ENCODE results near the gene UCHL5. TPM values are rescaled to one million over a fixed set of nuclear protein-coding genes. Genes with fewer than 3 reads are reported as not detected.

The UCHL5 gene
- total RNA-seq, 1 donor from 2014 or later = 28.5 TPM

DNA sequence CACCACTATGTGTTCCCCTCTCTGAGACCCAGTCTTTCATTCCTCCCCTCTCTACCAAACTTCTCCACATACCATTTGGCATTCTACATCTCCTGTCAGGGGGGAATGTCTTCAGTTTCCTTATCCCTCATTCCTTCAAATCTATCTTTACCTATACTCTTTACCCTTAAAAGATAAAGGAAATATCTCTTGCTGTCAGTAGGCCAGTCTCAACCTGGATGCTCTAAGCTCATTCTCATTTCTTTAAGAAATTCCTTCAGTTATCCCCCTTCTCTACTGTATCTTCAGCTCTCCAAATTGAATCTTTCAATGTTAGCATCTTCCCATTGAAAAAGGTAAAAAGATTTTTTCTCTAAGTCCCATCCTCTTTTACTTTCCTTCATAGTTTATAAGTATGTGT lies 6.8 kb upstream of the UCHL5 start:
- TF ChIP-seq, protein P1, sequence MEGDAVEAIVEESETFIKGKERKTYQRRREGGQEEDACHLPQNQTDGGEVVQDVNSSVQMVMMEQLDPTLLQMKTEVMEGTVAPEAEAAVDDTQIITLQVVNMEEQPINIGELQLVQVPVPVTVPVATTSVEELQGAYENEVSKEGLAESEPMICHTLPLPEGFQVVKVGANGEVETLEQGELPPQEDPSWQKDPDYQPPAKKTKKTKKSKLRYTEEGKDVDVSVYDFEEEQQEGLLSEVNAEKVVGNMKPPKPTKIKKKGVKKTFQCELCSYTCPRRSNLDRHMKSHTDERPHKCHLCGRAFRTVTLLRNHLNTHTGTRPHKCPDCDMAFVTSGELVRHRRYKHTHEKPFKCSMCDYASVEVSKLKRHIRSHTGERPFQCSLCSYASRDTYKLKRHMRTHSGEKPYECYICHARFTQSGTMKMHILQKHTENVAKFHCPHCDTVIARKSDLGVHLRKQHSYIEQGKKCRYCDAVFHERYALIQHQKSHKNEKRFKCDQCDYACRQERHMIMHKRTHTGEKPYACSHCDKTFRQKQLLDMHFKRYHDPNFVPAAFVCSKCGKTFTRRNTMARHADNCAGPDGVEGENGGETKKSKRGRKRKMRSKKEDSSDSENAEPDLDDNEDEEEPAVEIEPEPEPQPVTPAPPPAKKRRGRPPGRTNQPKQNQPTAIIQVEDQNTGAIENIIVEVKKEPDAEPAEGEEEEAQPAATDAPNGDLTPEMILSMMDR (IDR thresholded peaks at IDR 0.05; ENCODE audit: unreplicated experiment) = no peak
- H3K27me3 Mint-ChIP-seq = no peaks in the 10 kb centered on the region
- no peak overlapping the region for H3K4me3 Mint-ChIP-seq (ENCODE audit: low read depth)
- H3K4me1 Mint-ChIP-seq (ENCODE audit: low read depth) = peaks cover 4% of the 10 kb centered on the region
- no peak for DNase-seq (ENCODE audit: low spot score, unreplicated experiment)
- no peaks in the 10 kb centered on the region for H3K9me3 Mint-ChIP-seq (ENCODE audit: low read depth)
- H3K36me3 Mint-ChIP-seq (ENCODE audit: insufficient read depth) = peaks cover 5% of the 10 kb centered on the region
- H3K27ac Mint-ChIP-seq = no peak overlapping the region

DNA sequence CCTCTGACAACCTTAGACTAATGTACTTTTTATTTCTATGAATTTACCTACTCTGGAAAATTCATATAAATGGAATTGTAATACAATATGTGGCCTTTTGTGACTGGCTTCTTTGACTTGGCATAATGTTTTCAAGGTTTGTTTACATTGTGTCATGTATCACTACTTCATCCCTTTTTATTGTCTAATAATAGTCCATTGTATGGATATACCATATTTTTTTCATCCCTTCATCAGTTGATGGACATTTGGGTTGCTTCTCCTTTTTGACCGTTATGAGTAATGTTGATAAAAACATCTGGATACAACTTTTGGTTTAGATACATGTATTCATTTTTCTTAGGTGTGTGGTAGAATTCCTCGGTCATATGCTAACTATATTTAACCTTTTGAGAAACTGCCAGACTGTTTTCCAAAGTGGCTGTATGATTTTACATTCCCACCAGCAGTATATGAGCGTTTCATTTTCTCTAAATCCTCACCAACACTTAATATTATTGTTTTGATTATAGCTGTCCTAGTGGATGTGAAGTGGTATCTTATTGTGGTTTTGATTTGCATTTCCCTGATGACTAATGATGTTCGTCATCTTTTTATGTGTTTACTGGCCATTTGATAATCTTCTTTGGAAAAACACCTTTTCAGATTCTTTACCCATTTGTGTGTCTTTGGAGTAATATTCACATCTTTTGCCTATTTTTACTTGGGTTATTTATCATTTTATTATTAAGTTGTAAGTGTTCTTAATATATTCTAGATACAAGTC lies 3.7 kb upstream of the UCHL5 start:
- Mint-ChIP-seq H3K4me1 (ENCODE audit: low read depth) (peaks cover 17% of the 10 kb centered on the region), H3K27ac (no peak overlapping the region), H3K9me3 (ENCODE audit: low read depth) (no peaks in the 10 kb centered on the region), H3K27me3 (no peaks in the 10 kb centered on the region), H3K4me3 (ENCODE audit: low read depth) (no peak overlapping the region), H3K36me3 (ENCODE audit: insufficient read depth) (peaks cover 5% of the 10 kb centered on the region)
- no peak for DNase-seq (ENCODE audit: low spot score, unreplicated experiment)
- TF ChIP-seq, protein P1 (IDR thresholded peaks at IDR 0.05; ENCODE audit: unreplicated experiment) = no peak

GRCh38 chr1:193060938-193061337 lies 1.8 kb upstream of the UCHL5 start:
- peak overlapping the region; percentile 99 for H3K4me3 Mint-ChIP-seq (ENCODE audit: low read depth)

GRCh38 chr1:193060406-193060805 lies 1.2 kb upstream of the UCHL5 start:
- Mint-ChIP-seq H3K4me3 (ENCODE audit: low read depth) (peak overlapping the region; percentile 99), H3K36me3 (ENCODE audit: insufficient read depth) (peaks cover 5% of the 10 kb centered on the region), H3K9me3 (ENCODE audit: low read depth) (no peaks in the 10 kb centered on the region)

More at GRCh38 chr1:193060938-193061337, 1.8 kb upstream of the UCHL5 start:
- Mint-ChIP-seq H3K36me3 (ENCODE audit: insufficient read depth) (peaks cover 5% of the 10 kb centered on the region), H3K27me3 (no peaks in the 10 kb centered on the region), H3K4me1 (ENCODE audit: low read depth) (peaks cover 22% of the 10 kb centered on the region), H3K27ac (peak overlapping the region; percentile 71), H3K9me3 (ENCODE audit: low read depth) (no peaks in the 10 kb centered on the region)
- TF ChIP-seq, protein P1 (IDR thresholded peaks at IDR 0.05; ENCODE audit: unreplicated experiment) = no peak
- no peak for DNase-seq (ENCODE audit: low spot score, unreplicated experiment)

DNA sequence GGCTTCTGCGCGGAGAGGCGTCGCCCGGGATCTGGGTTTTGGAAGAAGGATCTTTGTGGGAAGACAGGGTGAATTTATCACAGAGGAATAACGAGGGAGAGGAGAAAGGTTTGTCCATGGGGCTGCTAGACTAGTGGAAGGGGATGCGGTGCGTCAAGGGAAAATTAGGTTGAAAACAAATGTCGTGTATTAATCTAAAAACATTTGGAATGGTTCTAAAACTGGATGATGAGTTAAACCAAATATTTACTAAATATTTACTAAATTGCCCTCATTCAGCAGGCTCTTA lies 899 bp upstream of the UCHL5 start:
- Mint-ChIP-seq H3K36me3 (ENCODE audit: insufficient read depth) (peaks cover 5% of the 10 kb centered on the region), H3K4me3 (ENCODE audit: low read depth) (peak overlapping the region; percentile 99), H3K27ac (peak overlapping the region; percentile 98), H3K9me3 (ENCODE audit: low read depth) (no peaks in the 10 kb centered on the region), H3K27me3 (no peaks in the 10 kb centered on the region), H3K4me1 (ENCODE audit: low read depth) (peaks cover 22% of the 10 kb centered on the region)
- TF ChIP-seq, protein P1 (IDR thresholded peaks at IDR 0.05; ENCODE audit: unreplicated experiment) = no peak
- DNase-seq (ENCODE audit: low spot score, unreplicated experiment) = no peak

More at GRCh38 chr1:193060406-193060805, 1.2 kb upstream of the UCHL5 start:
- Mint-ChIP-seq H3K27me3 (no peaks in the 10 kb centered on the region), H3K27ac (peak overlapping the region; percentile 98), H3K4me1 (ENCODE audit: low read depth) (peaks cover 22% of the 10 kb centered on the region)
- TF ChIP-seq, protein P1 (IDR thresholded peaks at IDR 0.05; ENCODE audit: unreplicated experiment) = no peak
- DNase-seq (ENCODE audit: low spot score, unreplicated experiment) = no peak
